GM12872 (cell line): ENCODE measurements around the gene RSPO1.

Experiments used
- TF ChIP-seq, protein P1 (sequence below): IDR thresholded peaks from 3 replicates; pipeline ENCODE4 v1.5.1; 2011; ENCODE audit warnings: low read depth, mild to moderate bottlenecking, low read length, moderate library complexity; ENCODE audit not compliant: insufficient read depth

RSPO1 gene

DNA sequence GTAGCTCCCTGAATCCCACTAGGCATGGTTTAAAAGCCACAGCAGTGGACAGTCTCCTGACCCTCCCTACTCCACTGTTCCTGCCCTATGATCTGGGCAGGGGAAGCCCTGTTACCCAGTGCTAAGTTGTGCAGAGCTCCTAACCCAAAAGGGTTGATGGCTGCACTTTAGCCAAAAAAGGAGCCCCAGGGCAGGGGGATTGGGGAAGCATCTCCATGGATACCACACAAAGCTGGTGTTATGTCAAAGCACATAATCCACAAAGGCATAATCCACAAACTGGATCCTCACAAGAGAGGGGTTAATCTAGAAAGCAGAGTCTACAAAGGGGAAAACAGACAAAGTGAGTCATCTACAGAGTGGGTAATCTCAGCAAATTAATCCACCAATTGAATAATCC, 5.7 kb downstream of the RSPO1 start:
- TF ChIP-seq, protein P1, sequence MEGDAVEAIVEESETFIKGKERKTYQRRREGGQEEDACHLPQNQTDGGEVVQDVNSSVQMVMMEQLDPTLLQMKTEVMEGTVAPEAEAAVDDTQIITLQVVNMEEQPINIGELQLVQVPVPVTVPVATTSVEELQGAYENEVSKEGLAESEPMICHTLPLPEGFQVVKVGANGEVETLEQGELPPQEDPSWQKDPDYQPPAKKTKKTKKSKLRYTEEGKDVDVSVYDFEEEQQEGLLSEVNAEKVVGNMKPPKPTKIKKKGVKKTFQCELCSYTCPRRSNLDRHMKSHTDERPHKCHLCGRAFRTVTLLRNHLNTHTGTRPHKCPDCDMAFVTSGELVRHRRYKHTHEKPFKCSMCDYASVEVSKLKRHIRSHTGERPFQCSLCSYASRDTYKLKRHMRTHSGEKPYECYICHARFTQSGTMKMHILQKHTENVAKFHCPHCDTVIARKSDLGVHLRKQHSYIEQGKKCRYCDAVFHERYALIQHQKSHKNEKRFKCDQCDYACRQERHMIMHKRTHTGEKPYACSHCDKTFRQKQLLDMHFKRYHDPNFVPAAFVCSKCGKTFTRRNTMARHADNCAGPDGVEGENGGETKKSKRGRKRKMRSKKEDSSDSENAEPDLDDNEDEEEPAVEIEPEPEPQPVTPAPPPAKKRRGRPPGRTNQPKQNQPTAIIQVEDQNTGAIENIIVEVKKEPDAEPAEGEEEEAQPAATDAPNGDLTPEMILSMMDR = no peak

DNA sequence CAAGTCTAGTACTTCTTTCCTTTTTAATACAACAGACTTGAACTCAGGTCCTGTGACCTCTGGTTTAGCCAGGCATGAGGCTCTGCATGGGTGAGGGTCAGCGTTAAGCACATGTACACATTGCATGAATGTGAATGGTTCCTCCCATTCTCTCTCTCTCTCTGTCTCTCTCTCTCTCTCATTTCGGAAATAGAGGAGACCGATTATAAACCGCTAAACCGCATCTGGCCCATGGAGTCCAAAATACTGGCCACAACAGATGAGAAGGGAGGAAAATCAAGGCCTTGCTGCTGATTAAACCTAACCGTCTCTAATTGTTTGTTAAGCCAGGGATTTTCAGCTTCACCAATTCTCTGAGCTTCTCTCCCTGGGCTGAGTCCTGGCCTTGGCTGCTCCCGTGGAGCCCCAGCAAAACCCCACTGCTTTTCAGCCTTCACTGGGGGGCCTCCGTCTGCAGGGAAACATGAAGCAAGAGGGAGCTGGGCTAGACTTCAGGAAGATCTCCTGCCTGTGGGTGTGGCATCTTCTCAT, 6.6 kb downstream of the RSPO1 start:
- TF ChIP-seq, protein P1 = no peak

DNA sequence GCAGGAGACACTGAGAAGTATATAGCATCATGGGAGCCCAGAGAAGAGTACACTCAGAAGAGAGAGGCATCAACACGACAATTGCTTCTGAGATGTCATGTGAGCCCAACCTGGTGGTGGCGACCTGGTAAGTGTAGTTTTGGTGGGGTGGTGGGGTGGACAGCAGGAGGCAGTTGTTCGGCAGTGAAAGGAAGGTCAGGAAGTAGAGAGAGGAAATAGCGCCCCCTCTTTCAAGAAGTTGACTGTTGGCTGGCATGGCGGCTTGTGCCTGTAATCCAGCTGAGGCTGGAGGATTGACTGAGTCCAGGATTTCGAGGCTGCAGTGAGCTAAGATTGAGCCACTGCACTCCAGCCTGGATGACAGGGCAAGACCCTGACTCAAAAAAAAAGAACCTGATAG, 12.6 kb downstream of the RSPO1 start:
- TF ChIP-seq, protein P1 = no peak

DNA sequence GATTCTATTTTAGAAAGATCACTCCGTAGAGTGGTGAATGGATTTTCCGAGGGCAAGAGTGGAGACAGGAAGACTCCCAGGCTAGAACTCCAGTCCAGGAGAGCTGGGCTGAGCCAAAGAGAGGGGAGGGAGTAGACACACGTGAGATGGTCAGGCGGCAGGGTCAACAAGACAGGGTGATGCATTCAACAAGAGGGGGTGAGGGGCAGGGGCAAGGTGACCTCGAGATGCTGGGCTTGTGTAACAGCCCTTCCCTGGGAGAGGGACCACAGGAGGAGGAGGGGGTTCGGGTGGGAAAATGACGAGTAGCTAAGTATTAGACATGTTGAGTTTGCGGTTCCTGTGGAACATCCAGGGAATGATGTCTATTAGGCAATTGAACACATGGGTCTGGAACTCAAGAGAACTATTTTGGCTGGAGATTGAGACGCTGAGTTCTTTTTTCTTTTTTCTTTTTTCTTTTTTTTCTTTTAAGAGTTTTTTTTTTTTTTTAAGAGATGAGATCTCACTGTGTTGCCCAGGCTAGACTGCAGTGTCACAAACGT, 13.3 kb downstream of the RSPO1 start:
- TF ChIP-seq, protein P1 = no peak

DNA sequence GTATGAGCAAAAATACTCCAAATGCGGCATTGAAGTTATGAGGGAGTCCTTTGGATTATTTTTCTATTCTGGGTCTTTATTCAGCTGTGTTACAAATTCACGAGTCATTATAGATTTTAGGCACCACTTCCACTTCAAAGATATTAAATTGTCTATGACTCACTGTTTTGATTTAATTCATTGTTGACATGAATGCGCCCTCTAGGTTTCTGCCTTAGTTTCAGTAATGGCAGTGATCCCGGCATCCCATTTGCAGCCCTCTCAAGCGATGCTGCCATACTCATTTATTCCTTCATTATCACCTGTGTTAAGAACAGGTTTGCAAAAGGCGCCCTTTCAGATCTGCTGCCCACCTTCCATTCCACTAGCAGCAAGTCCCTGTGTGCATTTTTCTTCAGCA, 14.0 kb downstream of the RSPO1 start:
- TF ChIP-seq, protein P1 = no peak

DNA sequence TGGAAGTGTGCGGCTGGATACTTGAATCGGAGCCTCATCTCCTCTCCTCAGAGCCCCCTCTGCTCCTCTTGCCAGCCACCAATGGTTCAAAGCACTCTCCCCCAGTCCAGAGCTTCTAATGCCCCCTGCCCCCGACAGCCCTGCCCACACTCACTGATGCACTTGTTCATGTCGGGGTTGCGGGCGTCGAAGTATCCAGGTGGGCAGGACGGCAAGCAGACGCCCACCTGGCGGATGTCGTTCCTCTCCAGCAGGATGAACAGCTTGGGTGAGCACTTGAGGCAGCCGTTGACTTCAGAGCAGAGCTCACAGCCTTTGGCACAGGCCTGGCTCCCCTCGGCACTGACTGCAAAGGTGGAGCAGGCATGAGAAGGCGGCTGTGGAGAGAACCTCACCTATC, 18.4 kb downstream of the RSPO1 start:
- TF ChIP-seq, protein P1 = no peak

DNA sequence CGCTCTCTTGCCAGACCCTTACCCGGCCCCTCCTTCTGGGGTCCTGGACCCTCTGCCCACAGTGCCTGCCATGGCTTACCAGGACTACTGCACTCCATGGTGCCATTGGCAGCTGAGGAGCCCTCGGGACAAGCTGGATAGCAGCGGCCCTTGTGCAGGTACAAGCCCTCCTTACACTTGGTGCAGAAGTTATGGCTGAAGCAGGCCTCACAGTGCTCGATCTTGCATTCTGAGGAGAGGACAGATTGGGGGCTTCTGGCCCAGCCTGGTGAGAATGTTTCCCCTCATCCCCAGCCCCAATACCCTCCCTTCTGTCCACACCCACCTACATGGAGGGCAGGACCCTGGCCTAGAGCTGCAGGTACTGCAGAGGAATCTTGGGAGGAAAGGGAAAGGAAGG, 20.6 kb downstream of the RSPO1 start:
- TF ChIP-seq, protein P1 = no peak
